Left ventricle myocardium inferior (tissue), 1 donor: ENCODE results near the gene SLAMF7. TPM values are rescaled to one million over a fixed set of nuclear protein-coding genes. Genes with fewer than 3 reads are reported as not detected.
"Not testable (repeated sequence)": the region's sequence is repeated elsewhere in the genome, so short reads cannot be mapped to it uniquely, and the experiment has no call there.

Experiments used
- DNase-seq: peaks from one replicate; pipeline ENCODE4 v3.0.0-alpha.2; 2020
- H3K27ac ChIP-seq: fragments of 200-600 bp; replicated peaks from 2 replicates; pipeline ENCODE4 v1.8.0; 2021
- H3K27me3 ChIP-seq: fragments of 200-600 bp; 2 replicates; pipeline ENCODE4 v1.8.0; 2021; ENCODE audit warnings: low read depth
- H3K36me3 ChIP-seq: fragments of 200-600 bp; 2 replicates; pipeline ENCODE4 v1.8.0; 2021
- H3K4me1 ChIP-seq: fragments of 200-600 bp; 2 replicates; pipeline ENCODE4 v1.8.0; 2021
- H3K4me3 ChIP-seq: fragments of 200-600 bp; 2 replicates; pipeline ENCODE4 v1.8.0; 2021; ENCODE audit warnings: mild to moderate bottlenecking, moderate library complexity
- H3K9me3 ChIP-seq: fragments of 200-600 bp; replicated peaks from 2 replicates; pipeline ENCODE4 v1.8.0; 2021
- intact Hi-C: fragments of 100-400 bp; cut with micrococcal nuclease; formaldehyde crosslinking; loops from one replicate; pipeline ENCODE4 v1.11.0; 2022
- total RNA-seq: library from RNA; stranded (reverse); fragmentation: NEBNext Ultra II Directional; extraction: Animal tissue kit (Norgen Biotek cat#: 25700); gene quantifications from one replicate; pipeline ENCODE4 v1.2.1, GENCODE V29; 2021
- TF ChIP-seq, protein P1 (sequence below): fragments of 200-600 bp; IDR thresholded peaks from 2 replicates; pipeline ENCODE4 v1.8.0; 2021; ENCODE audit warnings: antibody characterized with exemption, mild to moderate bottlenecking, borderline replicate concordance
- donor health status: DM: no; HTN: yes; CAD: no; lungs with severe emphysema.

The SLAMF7 gene
- total RNA-seq, 1 donor from 2014 or later: 0.36 TPM

DNA sequence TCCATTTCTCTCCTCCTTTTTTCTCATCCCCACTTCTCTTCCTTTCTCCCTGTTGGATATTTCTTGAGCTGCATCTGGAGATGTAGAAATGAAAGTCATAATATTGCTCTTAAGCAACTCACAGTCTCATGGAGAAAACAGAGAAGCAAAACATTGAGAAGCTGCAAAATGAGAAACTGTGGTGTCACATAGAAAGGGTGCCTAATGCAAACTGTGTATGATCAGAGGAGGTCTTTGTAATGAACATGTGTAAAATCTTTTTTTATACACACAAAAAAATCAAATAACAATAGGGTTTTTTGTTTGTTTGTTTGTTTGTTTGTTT is 11.8 kb upstream of the SLAMF7 start:
- Histone ChIP-seq H3K27me3 (peaks cover 8% of the 10 kb centered on the region), H3K27ac (no peak overlapping the region), H3K36me3 (no peaks in the 10 kb centered on the region), H3K4me3 (no peak overlapping the region), H3K4me1 (peaks cover 6% of the 10 kb centered on the region), H3K9me3 (no peaks in the 10 kb centered on the region)
- intact Hi-C loops: loop anchor here (10.0 kb wide), 1 partner anchor 228 kb away; the partner anchor contains the start of gene ITLN2
- no peak for DNase-seq
- TF ChIP-seq, protein P1, sequence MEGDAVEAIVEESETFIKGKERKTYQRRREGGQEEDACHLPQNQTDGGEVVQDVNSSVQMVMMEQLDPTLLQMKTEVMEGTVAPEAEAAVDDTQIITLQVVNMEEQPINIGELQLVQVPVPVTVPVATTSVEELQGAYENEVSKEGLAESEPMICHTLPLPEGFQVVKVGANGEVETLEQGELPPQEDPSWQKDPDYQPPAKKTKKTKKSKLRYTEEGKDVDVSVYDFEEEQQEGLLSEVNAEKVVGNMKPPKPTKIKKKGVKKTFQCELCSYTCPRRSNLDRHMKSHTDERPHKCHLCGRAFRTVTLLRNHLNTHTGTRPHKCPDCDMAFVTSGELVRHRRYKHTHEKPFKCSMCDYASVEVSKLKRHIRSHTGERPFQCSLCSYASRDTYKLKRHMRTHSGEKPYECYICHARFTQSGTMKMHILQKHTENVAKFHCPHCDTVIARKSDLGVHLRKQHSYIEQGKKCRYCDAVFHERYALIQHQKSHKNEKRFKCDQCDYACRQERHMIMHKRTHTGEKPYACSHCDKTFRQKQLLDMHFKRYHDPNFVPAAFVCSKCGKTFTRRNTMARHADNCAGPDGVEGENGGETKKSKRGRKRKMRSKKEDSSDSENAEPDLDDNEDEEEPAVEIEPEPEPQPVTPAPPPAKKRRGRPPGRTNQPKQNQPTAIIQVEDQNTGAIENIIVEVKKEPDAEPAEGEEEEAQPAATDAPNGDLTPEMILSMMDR: no peak

GRCh38 chr1:160731564-160731963 is 7.5 kb upstream of the SLAMF7 start:
- DNase-seq, intact Hi-C loops, H3K27ac ChIP-seq, H3K4me3 ChIP-seq, H3K27me3 ChIP-seq, H3K9me3 ChIP-seq, H3K36me3 ChIP-seq, H3K4me1 ChIP-seq: not testable (repeated sequence)

DNA sequence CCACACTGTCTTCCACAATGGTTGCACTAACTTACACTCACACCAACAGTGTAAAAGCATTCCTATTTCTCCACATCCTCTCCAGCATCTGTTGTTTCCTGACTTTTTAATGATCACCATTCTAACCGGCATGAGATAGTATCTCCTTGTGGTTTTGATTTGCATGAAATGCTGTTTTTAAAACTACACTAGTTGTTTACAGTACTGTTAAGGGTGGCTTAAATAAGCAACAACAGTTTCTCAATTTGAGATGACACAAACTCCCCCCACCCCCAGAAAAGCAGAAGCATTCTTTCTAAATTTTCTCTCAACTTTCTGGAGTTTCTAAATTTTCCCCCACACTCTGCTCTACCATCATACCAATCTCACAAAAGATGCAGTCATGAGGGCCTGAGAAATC is 7.1 kb upstream of the SLAMF7 start:
- no peaks in the 10 kb centered on the region for H3K36me3 ChIP-seq
- no peak overlapping the region for H3K27ac ChIP-seq
- no peak overlapping the region for H3K4me3 ChIP-seq
- H3K4me1 ChIP-seq: no peaks in the 10 kb centered on the region
- DNase-seq: no peak
- TF ChIP-seq, protein P1: no peak
- peaks cover 9% of the 10 kb centered on the region for H3K9me3 ChIP-seq
- intact Hi-C loops: no loop called here
- H3K27me3 ChIP-seq: peaks cover 8% of the 10 kb centered on the region

DNA sequence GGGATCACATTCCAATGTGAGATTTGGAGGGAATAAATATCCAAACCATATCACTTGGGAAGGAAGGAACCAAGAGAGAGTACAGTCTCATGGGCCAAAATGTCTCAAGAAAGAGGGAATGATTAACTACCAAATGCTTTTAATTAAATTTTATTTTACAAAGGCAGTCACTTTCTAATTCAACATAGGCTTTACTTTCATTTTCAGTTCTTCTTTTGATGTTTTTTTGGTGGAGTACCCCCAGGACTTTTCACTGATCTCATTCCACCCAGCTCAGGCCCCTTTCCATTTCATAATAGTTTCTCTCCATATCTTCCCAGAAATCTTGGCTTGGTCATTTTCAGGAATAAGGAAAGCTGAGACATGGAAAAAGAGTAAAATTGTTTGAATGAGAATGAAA is 5.1 kb upstream of the SLAMF7 start:
- Histone ChIP-seq H3K36me3 (no peaks in the 10 kb centered on the region), H3K27me3 (peaks cover 8% of the 10 kb centered on the region), H3K4me3 (no peak overlapping the region), H3K9me3 (peaks cover 16% of the 10 kb centered on the region), H3K27ac (no peak overlapping the region), H3K4me1 (no peaks in the 10 kb centered on the region)
- no peak for DNase-seq
- intact Hi-C loops: no loop called here
- TF ChIP-seq, protein P1: no peak

- intact Hi-C loops: no loop called here
- Histone ChIP-seq H3K4me1 (no peaks in the 10 kb centered on the region), H3K27ac (no peak overlapping the region), H3K36me3 (no peaks in the 10 kb centered on the region), H3K27me3 (peaks cover 4% of the 10 kb centered on the region), H3K4me3 (no peak overlapping the region), H3K9me3 (peaks cover 16% of the 10 kb centered on the region)
- DNase-seq: no peak
- TF ChIP-seq, protein P1: no peak
These were observed 4.7 kb upstream of the SLAMF7 start for GRCh38 chr1:160734301-160734700.

- intact Hi-C loops: no loop called here
- Histone ChIP-seq H3K27ac (no peak overlapping the region), H3K36me3 (no peaks in the 10 kb centered on the region), H3K27me3 (peaks cover 10% of the 10 kb centered on the region), H3K4me1 (no peaks in the 10 kb centered on the region), H3K9me3 (peaks cover 16% of the 10 kb centered on the region), H3K4me3 (no peak overlapping the region)
- DNase-seq: no peak
- TF ChIP-seq, protein P1: no peak
These were observed 776 bp upstream of the SLAMF7 start for GRCh38 chr1:160738271-160738670.
